ENCODE results near the gene ROR2. TPM values are rescaled to one million over a fixed set of nuclear protein-coding genes. Genes with fewer than 3 reads are reported as not detected.

Gene ROR2
- total and polyA plus RNA-seq, 2 donors (not counting 3 experiments of a cell fraction or from before 2014, with no cell fraction given) = not detected

DNA sequence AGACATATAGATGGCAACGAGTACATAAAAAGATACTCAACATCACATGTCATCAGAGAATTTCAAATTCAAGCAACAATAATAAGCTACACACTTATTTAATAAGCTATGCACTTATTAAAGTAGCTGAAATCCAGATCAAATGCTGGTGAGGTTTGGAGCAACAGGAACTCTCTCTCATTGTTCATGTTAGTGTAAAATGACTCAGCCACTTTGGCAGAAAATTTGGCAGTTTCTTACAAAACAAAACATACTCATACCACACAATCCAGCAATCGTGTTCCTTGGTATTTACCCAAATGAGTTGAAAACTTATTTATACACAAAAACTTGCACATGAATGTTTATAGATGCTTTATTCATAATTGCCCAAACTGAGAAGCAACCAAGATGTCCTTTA, 394.9 kb downstream of the ROR2 start:
- Histone ChIP-seq H3K9me3 (replicated peaks; ENCODE audit: control insufficient read depth, insufficient read depth, low read length) (no peaks in the 10 kb centered on the region), H4K20me1 (replicated peaks; ENCODE audit: control insufficient read depth, extremely low read depth, insufficient read depth, low read length) (no peaks in the 10 kb centered on the region), H3K4me3 (replicated peaks in 1 of 3; ENCODE audit: insufficient read depth in 1 of 3, low read depth in 1 of 3, low read length in 3 of 3) (no peak overlapping the region), H2AFZ (ENCODE audit: low read depth, low read length) (no peak overlapping the region), H3K27ac (ENCODE audit: insufficient read depth, low read depth, low read length) (no peak overlapping the region), H3K9ac (replicated peaks; ENCODE audit: extremely low read depth, insufficient read depth, low read length) (no peak overlapping the region), H3K9me1 (replicated peaks; ENCODE audit: control insufficient read depth, extremely low read depth, insufficient read depth, low read length) (no peaks in the 10 kb centered on the region), H3K79me2 (ENCODE audit: control insufficient read depth, insufficient read depth, low read length) (no peaks in the 10 kb centered on the region), H3K36me3 (ENCODE audit: control insufficient read depth in 2 of 2, extremely low read depth in 1 of 2, insufficient read depth in 2 of 2, low read length in 2 of 2) (no peaks in the 10 kb centered on the region), H3K4me2 (ENCODE audit: insufficient read depth, low read length) (no peak overlapping the region), H3K4me1 (ENCODE audit: control insufficient read depth, extremely low read depth, insufficient read depth, low read length) (no peaks in the 10 kb centered on the region), H3K27me3 (ENCODE audit: control insufficient read depth in 2 of 2, insufficient read depth in 2 of 2, low read length in 2 of 2) (no peaks in the 10 kb centered on the region)
- no TSS peak for BruUV-seq (replicated peaks)
- POLR2A ChIA-PET = no interaction called here
- dilution Hi-C loops (cut with MboI; ENCODE audit: extremely low pct_ligation_motif_present, low sequenced_read_pairs) (no loop called here), intact Hi-C loops (cut with micrococcal nuclease) (no loop called here)
- TF ChIP-seq, protein P1, sequence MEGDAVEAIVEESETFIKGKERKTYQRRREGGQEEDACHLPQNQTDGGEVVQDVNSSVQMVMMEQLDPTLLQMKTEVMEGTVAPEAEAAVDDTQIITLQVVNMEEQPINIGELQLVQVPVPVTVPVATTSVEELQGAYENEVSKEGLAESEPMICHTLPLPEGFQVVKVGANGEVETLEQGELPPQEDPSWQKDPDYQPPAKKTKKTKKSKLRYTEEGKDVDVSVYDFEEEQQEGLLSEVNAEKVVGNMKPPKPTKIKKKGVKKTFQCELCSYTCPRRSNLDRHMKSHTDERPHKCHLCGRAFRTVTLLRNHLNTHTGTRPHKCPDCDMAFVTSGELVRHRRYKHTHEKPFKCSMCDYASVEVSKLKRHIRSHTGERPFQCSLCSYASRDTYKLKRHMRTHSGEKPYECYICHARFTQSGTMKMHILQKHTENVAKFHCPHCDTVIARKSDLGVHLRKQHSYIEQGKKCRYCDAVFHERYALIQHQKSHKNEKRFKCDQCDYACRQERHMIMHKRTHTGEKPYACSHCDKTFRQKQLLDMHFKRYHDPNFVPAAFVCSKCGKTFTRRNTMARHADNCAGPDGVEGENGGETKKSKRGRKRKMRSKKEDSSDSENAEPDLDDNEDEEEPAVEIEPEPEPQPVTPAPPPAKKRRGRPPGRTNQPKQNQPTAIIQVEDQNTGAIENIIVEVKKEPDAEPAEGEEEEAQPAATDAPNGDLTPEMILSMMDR (IDR thresholded peaks at IDR 0.05; ENCODE audit: extremely low read depth in 1 of 2, insufficient read depth in 1 of 2, low read depth in 1 of 2, low read length in 2 of 2) = no peak
- TF ChIP-seq MYC (IDR thresholded peaks at IDR 0.05; ENCODE audit: low read depth, low read length) (no peak), FOS (IDR thresholded peaks at IDR 0.05; ENCODE audit: borderline replicate concordance, insufficient read depth, low read length) (no peak), POLR2A (IDR thresholded peaks at IDR 0.05; ENCODE audit: low read depth, low read length) (no peak), EZH2 (IDR thresholded peaks at IDR 0.05; ENCODE audit: borderline replicate concordance, low read depth, low read length, severe bottlenecking) (no peak)
- FAIRE-seq (no peak), DNase-seq (ENCODE audit: low read depth, low spot score) (no peak)
- CTCF ChIA-PET = interaction anchor here (0.6 kb wide), 1 partner anchor 115 kb away, joined by 4 read pairs; no protein-coding TSS in a partner anchor

DNA sequence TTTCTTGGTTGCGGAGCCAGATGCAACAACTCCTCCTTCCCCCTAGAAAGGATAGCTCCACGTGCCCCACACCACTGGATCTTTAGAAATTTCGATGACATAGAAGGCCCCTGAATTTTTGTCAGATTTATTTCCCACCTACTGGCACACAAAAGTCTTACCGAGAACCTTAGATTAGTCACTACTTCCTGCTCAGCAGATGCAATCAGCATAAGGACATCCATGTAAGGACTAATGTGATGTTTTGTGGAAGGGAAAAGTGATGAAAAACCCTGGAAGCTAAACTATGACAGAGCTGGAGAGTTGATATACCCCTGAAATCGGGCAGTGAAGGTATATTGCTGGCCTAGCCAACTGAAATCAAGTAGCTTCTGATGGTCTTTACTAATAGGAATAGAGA, 400.9 kb downstream of the ROR2 start:
- Histone ChIP-seq H3K79me2 (ENCODE audit: control insufficient read depth, insufficient read depth, low read length) (no peaks in the 10 kb centered on the region), H3K4me3 (replicated peaks in 1 of 3; ENCODE audit: insufficient read depth in 1 of 3, low read depth in 1 of 3, low read length in 3 of 3) (no peak overlapping the region), H3K4me1 (ENCODE audit: control insufficient read depth, extremely low read depth, insufficient read depth, low read length) (no peaks in the 10 kb centered on the region), H4K20me1 (replicated peaks; ENCODE audit: control insufficient read depth, extremely low read depth, insufficient read depth, low read length) (no peaks in the 10 kb centered on the region), H3K9me3 (replicated peaks; ENCODE audit: control insufficient read depth, insufficient read depth, low read length) (no peaks in the 10 kb centered on the region), H3K27ac (ENCODE audit: insufficient read depth, low read depth, low read length) (no peak overlapping the region), H2AFZ (ENCODE audit: low read depth, low read length) (no peak overlapping the region), H3K36me3 (ENCODE audit: control insufficient read depth in 2 of 2, extremely low read depth in 1 of 2, insufficient read depth in 2 of 2, low read length in 2 of 2) (no peaks in the 10 kb centered on the region), H3K9ac (replicated peaks; ENCODE audit: extremely low read depth, insufficient read depth, low read length) (no peak overlapping the region), H3K9me1 (replicated peaks; ENCODE audit: control insufficient read depth, extremely low read depth, insufficient read depth, low read length) (no peaks in the 10 kb centered on the region), H3K27me3 (ENCODE audit: control insufficient read depth in 2 of 2, insufficient read depth in 2 of 2, low read length in 2 of 2) (no peaks in the 10 kb centered on the region), H3K4me2 (ENCODE audit: insufficient read depth, low read length) (no peak overlapping the region)
- TF ChIP-seq, protein P2, sequence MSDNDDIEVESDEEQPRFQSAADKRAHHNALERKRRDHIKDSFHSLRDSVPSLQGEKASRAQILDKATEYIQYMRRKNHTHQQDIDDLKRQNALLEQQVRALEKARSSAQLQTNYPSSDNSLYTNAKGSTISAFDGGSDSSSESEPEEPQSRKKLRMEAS (IDR thresholded peaks at IDR 0.05; ENCODE audit: insufficient read depth, insufficient read length) = no peak
- TF ChIP-seq GATA2 (IDR thresholded peaks at IDR 0.05; ENCODE audit: insufficient read depth, insufficient read length, low read depth, low read length) = no peak
- TF ChIP-seq MYC (IDR thresholded peaks at IDR 0.05; ENCODE audit: low read depth, low read length) = no peak
- no peak for TF ChIP-seq FOS (IDR thresholded peaks at IDR 0.05; ENCODE audit: borderline replicate concordance, insufficient read depth, low read length)
- no peak for TF ChIP-seq POLR2AphosphoS5 (IDR thresholded peaks at IDR 0.05; ENCODE audit: insufficient read depth, low read depth, low read length)
- no peak for TF ChIP-seq EZH2 (IDR thresholded peaks at IDR 0.05; ENCODE audit: borderline replicate concordance, low read depth, low read length, severe bottlenecking)
- no peak for TF ChIP-seq POLR2A (IDR thresholded peaks at IDR 0.05; ENCODE audit: low read depth, low read length)
- TF ChIP-seq JUN (IDR thresholded peaks at IDR 0.05; ENCODE audit: borderline replicate concordance, insufficient read depth, insufficient read length, low read depth) = no peak
- TF ChIP-seq, protein P1 (IDR thresholded peaks at IDR 0.05; ENCODE audit: extremely low read depth in 1 of 2, insufficient read depth in 1 of 2, low read depth in 1 of 2, low read length in 2 of 2) = no peak
- intact Hi-C loops (cut with micrococcal nuclease) = no loop called here
- no TSS peak for BruUV-seq (replicated peaks)
- ChIA-PET CTCF (no interaction called here), POLR2A (no interaction called here)
- FAIRE-seq (no peak), DNase-seq (ENCODE audit: low read depth, low spot score) (no peak)
- dilution Hi-C loops (cut with MboI; ENCODE audit: extremely low pct_ligation_motif_present, low sequenced_read_pairs) = no loop called here

All from endothelial cell of umbilical vein (primary cell).